ENCODE data around the gene CPEB3.
"Not testable (repeated sequence)": the region's sequence is repeated elsewhere in the genome, so short reads cannot be mapped to it uniquely, and the experiment has no call there.

The CPEB3 gene

GRCh38 chr10:92094960-92095359 lies 195.9 kb downstream of the CPEB3 start:
- no peak for DNase-seq

- no peak for DNase-seq
Observed at GRCh38 chr10:92091965-92092364, 198.9 kb downstream of the CPEB3 start.

DNA sequence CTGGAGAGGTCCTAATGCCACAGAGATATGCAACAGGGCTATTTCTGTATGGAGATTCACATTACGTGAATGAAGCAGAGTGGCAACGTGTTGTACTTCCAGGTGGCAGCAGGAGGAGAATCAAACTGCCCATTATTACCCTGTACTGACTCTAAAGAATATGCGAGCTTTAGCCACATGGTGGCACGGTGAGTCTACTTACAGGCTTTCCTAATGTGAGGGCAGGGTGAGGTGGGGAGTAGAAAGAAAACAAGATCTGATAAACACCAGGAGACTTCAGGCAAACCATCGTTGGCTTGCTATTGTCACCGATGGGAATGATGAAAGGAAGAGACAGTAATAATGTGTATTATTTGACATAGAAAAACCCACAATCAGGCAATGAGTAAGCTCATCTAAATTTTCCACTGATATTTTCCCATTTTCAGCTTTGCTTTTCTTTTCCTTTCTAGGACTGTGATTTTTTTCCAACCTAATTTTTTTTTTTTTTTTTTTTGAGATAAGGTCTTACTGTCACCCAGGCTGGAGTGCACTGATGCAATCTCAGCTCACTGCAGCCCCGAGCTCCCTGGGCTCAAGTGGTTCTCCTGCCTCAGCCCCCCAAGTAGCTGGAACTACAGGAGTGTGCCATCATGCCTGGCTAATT lies 203.0 kb downstream of the CPEB3 start:
- peak; percentile 38 for DNase-seq

GRCh38 chr10:92082583-92083280 lies 208.1 kb downstream of the CPEB3 start:
- no peak for DNase-seq

GRCh38 chr10:92081641-92082040 lies 209.2 kb downstream of the CPEB3 start:
- no peak for DNase-seq

DNA sequence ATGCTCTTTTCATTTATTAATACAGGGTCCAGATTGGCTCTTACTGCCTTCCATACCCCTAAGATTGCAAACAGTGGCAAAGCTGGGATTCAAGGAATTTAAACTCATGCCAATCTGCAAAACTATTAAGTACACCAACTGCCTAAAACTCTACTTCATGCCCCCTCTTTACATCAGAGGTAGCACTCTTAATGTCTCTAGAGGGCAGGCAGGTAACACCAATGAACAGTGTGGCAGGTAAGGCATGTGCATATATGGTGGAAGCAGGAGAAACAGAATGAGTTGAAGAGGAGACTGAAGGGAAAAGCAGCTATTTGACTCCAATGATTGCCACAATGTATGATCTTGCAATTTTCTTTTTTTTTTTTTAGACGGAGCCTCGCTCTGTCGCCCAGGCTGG lies 210.6 kb downstream of the CPEB3 start:
- DNase-seq: no peak

GRCh38 chr10:92079003-92079402 lies 211.9 kb downstream of the CPEB3 start:
- DNase-seq: no peak

- DNase-seq: no peak
Observed at GRCh38 chr10:92076722-92077121, 214.2 kb downstream of the CPEB3 start.

DNA sequence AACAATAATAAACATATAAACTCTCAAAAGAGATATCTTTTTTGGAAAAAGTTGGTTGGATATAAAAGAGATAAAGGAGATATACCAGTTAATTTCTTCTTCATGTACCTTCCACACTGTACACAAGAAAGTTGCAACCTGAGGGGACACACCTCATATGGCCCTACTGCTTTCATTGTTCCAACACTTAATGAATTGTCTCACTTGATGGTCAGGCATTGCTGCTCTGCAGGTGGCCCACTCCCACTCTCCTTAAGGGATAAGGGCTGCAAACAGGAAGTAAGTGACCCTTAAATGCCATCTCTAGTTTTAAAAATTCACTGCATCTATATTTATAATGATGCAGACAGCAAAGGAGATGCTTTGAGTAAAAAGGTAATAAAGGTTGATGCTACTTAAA lies 215.0 kb downstream of the CPEB3 start:
- DNase-seq: no peak

DNA sequence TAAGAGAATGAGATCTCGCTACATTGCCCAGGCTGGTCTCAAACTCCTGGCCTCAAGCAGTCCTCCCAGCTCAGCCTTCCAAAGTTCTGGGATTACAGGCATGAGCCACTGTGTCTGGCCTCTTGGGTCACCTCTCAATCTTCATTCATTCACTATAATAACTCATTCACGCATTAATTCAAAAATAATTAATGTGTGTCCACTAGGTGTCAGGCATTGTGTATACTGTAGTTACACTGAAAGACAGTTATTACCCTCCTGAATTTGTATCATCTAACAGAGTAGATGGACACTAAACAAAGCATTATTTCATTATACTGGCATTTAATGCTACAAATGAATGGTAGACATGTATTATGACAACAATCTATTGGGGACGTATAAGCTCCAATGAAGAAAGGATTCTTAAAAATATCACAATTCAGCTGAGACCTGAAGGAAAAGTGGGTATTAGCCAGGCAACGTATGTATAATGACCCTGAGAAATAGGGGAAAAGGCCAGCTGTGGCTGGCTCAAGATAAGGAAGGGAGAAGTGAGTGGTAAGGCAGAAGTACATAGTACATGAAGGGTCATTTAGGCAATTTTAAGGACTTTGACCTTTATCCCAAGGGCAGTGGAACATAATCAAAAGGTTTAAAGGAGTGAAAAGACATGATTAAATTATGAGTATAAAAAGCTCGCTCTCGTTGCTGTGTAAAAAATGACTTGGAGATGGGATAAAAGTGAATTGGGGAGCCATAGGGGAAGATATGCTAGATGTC lies 216.6 kb downstream of the CPEB3 start:
- no peak for DNase-seq

- no peak for DNase-seq
Observed at GRCh38 chr10:92068900-92069299, 222.0 kb downstream of the CPEB3 start.

GRCh38 chr10:92066386-92066785 lies 224.5 kb downstream of the CPEB3 start:
- DNase-seq: no peak

- no peak for DNase-seq
Observed at GRCh38 chr10:92064506-92064905, 226.4 kb downstream of the CPEB3 start.

DNA sequence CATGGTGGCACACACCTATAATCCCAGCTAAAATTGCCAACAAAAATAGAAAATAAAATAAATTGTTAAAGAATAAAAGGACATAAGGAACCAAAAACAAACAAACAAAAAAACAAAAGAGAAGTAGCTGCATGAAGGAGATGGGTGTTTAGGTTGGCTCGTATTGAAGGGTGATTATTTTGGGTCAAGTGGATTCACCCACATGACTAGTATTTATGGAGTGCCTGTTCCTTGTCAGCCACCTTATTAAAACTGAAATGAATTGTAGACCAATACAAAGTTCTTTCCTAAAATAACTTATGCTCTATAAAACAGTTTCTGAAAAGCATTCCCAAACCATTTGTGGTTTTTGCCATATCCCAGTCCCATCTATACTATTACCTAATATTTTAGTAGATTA lies 228.6 kb downstream of the CPEB3 start:
- DNase-seq: no peak

DNA sequence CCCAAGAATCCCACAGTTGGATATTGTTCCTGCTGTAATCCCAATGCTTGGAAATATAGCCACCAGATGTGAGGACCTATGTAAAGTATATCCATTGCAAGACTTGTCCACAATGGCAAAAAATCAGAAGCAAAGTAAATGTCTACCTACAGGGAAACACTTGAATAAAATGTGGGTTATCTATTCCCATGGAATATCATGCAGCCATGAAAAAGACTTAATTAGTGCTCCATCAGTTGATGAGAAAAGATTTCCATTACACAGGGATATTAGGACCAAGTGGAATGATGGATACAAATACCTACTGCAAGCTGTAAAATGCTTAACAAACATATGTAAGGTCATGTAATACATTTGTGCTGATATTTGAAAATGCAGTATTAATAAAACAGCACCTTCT lies 236.1 kb downstream of the CPEB3 start:
- DNase-seq: no peak

DNA sequence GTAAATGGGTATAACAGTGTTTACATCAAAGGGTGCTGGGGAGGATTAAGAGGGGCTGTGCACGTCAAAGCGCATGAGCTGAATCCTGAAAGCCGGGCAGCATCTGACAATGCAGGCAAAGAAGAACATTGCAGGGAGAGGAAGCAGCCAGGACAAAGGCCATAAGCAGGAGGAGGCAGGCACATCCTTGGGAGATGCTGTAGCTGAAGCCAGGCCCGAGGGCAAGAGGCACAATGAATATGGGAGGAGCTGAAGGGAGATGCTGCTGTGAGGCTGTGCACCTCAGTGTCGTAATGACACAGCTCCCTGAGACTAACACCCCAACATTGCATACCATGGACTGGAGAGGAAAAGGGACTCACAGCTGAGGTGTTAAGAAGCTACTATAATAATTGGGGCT lies 238.1 kb downstream of the CPEB3 start:
- DNase-seq: no peak

DNA sequence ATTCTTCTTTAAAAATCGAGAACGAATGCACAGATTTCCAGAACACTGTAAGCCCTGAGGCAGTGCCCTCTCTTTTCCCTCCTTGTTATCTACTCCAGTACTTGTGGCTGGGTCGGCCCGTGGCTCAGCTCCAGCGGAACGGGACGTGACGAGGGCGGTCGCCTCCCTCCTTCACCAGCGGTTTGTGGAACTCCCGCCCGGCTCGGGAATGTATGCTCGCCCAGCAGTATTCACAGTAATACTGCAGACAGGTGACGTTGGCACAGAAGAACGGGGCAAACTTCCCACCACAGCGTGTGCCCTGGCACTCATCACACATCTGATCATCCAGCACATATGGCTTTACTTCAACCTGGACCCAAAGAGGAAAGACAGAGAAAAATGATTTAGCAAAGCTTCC lies 238.8 kb downstream of the CPEB3 start:
- no peak for DNase-seq

DNA sequence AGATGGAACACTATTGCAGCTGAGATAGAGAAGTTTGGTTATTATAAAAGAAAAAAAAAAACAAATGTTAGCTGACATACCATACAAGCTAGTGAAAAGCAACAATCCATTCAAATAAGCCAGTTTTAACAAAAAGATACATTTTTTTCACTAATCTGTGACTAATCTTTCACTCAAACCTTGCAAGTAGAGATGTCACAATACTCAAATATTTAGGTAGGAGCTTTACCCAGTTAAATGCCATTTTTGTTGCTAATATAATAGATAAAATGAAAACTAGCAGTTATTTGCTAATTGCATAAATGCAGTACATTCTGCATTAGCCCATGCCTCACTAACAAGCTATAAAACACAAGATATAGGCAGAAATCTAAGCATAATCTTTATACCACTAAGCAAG lies 243.7 kb downstream of the CPEB3 start:
- DNase-seq: no peak

DNA sequence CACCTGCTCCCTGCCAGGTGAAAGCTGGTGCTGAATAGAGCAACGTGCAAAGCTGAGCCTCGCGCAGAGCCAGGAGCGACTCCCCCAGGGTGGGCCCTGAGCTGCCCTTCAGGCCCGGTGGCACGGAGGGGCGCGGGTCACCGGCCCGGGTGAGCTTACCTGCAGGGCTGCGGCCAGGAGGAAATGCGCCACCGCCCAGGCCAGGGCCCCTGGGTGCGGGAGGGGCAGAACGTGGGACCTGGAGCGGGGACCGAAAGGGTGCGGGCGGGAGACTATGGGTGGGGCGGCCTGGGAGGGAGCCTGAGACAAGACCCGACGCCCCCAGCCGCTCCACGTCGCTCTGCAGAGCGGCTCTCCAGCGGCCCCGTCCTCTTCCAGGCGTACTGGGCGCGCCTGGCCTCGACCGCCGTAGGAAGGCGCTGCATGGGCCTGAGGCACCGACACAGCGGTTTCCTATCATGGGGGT lies 245.2 kb downstream of the CPEB3 start:
- peak; percentile 15 for DNase-seq

- no peak for DNase-seq
Observed at GRCh38 chr10:92042541-92042940, 248.3 kb downstream of the CPEB3 start.

DNA sequence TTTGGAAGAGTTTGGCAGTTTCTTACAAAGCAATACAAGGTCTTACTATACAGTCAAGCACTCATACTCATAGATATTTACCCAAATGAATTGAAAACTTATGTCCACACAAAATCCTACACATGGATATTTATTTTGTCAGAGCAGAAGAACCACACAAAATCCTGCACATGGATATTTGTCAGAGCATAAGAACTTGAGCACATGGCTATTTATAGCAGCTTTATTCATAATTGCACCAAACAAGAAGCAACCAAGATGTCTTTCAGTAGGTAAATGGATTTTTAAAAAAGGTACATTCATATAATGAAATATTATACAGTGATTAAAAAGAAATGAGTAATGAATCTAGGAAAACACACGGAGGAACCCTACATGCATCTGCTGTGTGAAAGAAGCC lies 251.9 kb downstream of the CPEB3 start:
- DNase-seq: no peak

GRCh38 chr10:92033070-92033469 lies 257.8 kb downstream of the CPEB3 start:
- DNase-seq: not testable (repeated sequence)

DNA sequence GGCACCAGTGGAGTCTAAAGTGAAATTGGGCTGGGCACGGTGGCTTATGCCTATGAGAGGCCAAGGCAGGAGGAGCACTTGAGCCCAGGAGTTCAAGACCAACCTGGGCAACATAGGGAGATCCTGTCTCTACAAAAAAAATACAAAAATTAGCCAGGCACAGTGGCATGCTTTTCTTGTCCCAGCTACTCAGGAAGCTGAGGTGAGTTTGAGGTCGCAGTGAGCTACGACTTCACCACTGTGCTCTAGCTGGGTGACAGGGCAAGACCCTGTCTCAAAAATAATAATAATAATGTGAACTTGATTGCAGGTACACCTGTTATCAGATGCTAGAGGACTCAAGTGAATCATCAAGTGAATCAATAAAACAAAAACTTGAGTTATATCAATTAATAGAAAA lies 259.3 kb downstream of the CPEB3 start:
- no peak for DNase-seq

DNA sequence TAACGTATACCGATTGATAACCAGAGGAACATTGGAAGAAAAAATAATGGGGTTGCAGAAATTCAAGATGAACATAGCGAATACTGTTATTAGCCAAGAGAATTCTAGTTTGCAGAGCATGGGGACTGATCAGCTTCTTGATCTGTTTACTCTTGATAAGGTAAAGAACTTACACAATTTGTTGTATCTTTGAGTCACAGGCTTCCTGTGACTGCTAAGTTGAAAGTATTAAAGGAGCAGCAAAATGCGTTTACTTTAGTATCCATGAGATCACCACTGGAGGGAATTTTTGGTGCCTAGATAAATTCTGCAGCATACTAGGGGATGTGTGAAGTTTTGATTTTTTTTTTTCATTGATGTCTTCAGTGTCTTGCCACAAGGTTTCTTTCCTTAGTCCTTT lies 263.7 kb downstream of the CPEB3 start:
- DNase-seq: no peak
